Neural cell (in vitro differentiated cells): Measurements from ENCODE around the gene CLDN15. TPM values are rescaled to one million over a fixed set of nuclear protein-coding genes. Genes with fewer than 3 reads are reported as not detected.
"Not testable (repeated sequence)": the region's sequence is repeated elsewhere in the genome, so short reads cannot be mapped to it uniquely, and the experiment has no call there.

ENCODE experiments used
- H2AFZ ChIP-seq: fragments of 200-600, 300-800 bp; sonication (generic), shearing (Covaris generic); 2 replicates; pipeline ENCODE4 v1.6.0; 2014; ENCODE audit warnings: low read depth, mild to moderate bottlenecking, antibody characterized with exemption, low read length, moderate library complexity
- H3F3A ChIP-seq: fragments of 200-600 bp; shearing (Covaris generic); 2 replicates; pipeline ENCODE4 v1.6.1; 2016; ENCODE audit warnings: mild to moderate bottlenecking, moderate library complexity, mixed read lengths, antibody characterized with exemption, low read length; ENCODE audit not compliant: insufficient read depth, poor library complexity, severe bottlenecking
- H3K27ac ChIP-seq: fragments of 200-600, 300-800 bp; sonication (generic), shearing (Covaris generic); 2 replicates; pipeline ENCODE4 v1.5.1; 2014; ENCODE audit warnings: mild to moderate bottlenecking, low read length, moderate library complexity
- H3K27me3 ChIP-seq: fragments of 300-800, 200-600 bp; sonication (generic), shearing (Covaris generic); 2 replicates; pipeline ENCODE4 v1.6.0; 2014; ENCODE audit warnings: mild to moderate bottlenecking, low read depth, low read length, moderate library complexity; ENCODE audit not compliant: insufficient read depth
- H3K36me3 ChIP-seq: fragments of 300-800, 200-600 bp; sonication (generic), shearing (Covaris generic); 2 replicates; pipeline ENCODE4 v1.5.1; 2014; ENCODE audit warnings: mild to moderate bottlenecking, antibody characterized with exemption, low read length, moderate library complexity; ENCODE audit not compliant: insufficient read depth
- H3K4me2 ChIP-seq: fragments of 300-800, 200-600 bp; sonication (generic), shearing (Covaris generic); 2 replicates; pipeline ENCODE4 v1.6.0; 2014; ENCODE audit warnings: mild to moderate bottlenecking, low read length
- H3K4me3 ChIP-seq: fragments of 300-800, 200-600 bp; sonication (generic), shearing (Covaris generic); 2 replicates; pipeline ENCODE4 v1.5.1; 2014; ENCODE audit warnings: mild to moderate bottlenecking, low read length, moderate library complexity
- H3K79me2 ChIP-seq: fragments of 200-600 bp; shearing (Covaris generic); replicated peaks from 2 replicates; pipeline ENCODE4 v1.6.0; 2014; ENCODE audit warnings: mild to moderate bottlenecking, low read length, moderate library complexity; ENCODE audit not compliant: insufficient read depth
- H3K9ac ChIP-seq: fragments of 300-800, 200-600 bp; sonication (generic), shearing (Covaris generic); 2 replicates; pipeline ENCODE4 v1.6.1; 2016; ENCODE audit warnings: mild to moderate bottlenecking, low read length, mixed read lengths
- H3K9me2 ChIP-seq: fragments of 200-600 bp; shearing (Covaris generic); 2 replicates; pipeline ENCODE4 v1.6.1; 2016; ENCODE audit warnings: mild to moderate bottlenecking, low read length, mixed read lengths; ENCODE audit not compliant: insufficient read depth
- H3K9me3 ChIP-seq: fragments of 200-600, 300-800 bp; sonication (generic), shearing (Covaris generic); 2 replicates; pipeline ENCODE4 v1.6.1; 2016; ENCODE audit warnings: mild to moderate bottlenecking, mixed run types, low read length, moderate library complexity, mixed read lengths
- H4K20me1 ChIP-seq: fragments of 200-600 bp; shearing (Covaris generic); 2 replicates; pipeline ENCODE4 v1.6.1; 2016; ENCODE audit warnings: mild to moderate bottlenecking, mixed run types; ENCODE audit not compliant: insufficient read depth
- CTCF ChIP-seq: fragments of 450-650 bp; IDR thresholded peaks from 2 replicates; pipeline ENCODE4 v1.5.1; 2014; ENCODE audit warnings: antibody characterized with exemption, mild to moderate bottlenecking, moderate library complexity; ENCODE audit not compliant: poor library complexity, severe bottlenecking
- EP300 ChIP-seq: fragments of 450-650 bp; conservative IDR thresholded peaks from 2 replicates; pipeline ENCODE4 v1.6.1; 2014; ENCODE audit warnings: antibody characterized with exemption, mild to moderate bottlenecking, moderate library complexity; ENCODE audit not compliant: poor library complexity, severe bottlenecking
- EZH2 ChIP-seq: fragments of 200-600, 300-800 bp; shearing (Covaris generic), sonication (generic); IDR thresholded peaks from 2 replicates; pipeline ENCODE4 v1.6.1; 2014; ENCODE audit warnings: antibody characterized with exemption, low read length, borderline replicate concordance, mild to moderate bottlenecking; ENCODE audit not compliant: insufficient read depth, poor library complexity, severe bottlenecking
- MXI1 ChIP-seq: fragments of 450-650 bp; conservative IDR thresholded peaks from 2 replicates; pipeline ENCODE4 v1.6.1; 2014; ENCODE audit warnings: antibody characterized with exemption, mild to moderate bottlenecking; ENCODE audit not compliant: poor library complexity, severe bottlenecking
- POLR2AphosphoS5 ChIP-seq: IDR thresholded peaks from 2 replicates; pipeline ENCODE4 v1.6.1; 2012
- RAD21 ChIP-seq: fragments of 450-650 bp; conservative IDR thresholded peaks from 2 replicates; pipeline ENCODE4 v1.6.1; 2014; ENCODE audit warnings: antibody characterized with exemption, mild to moderate bottlenecking, moderate library complexity
- SMC3 ChIP-seq: fragments of 450-650 bp; conservative IDR thresholded peaks from 2 replicates; pipeline ENCODE4 v1.6.1; 2014; ENCODE audit warnings: antibody characterized with exemption, mild to moderate bottlenecking, moderate library complexity; ENCODE audit not compliant: poor library complexity
- TAF1 ChIP-seq: IDR thresholded peaks from 2 replicates; pipeline ENCODE4 v1.6.1; 2012; ENCODE audit warnings: low read depth
- polyA minus RNA-seq: library from RNA; depleted of rRNA, polyadenylated mRNA; stranded (reverse); fragments of >200 nt; gene quantifications from 2 replicates; pipeline ENCODE4 v1.2.3, GENCODE V29; 2014
- polyA plus RNA-seq: library from polyadenylated mRNA; depleted of rRNA; stranded (reverse); fragments of >200 nt; gene quantifications from 2 replicates; pipeline ENCODE4 v1.2.3, GENCODE V29; 2014
- TF ChIP-seq, protein P1 (sequence below): IDR thresholded peaks from 2 replicates; pipeline ENCODE4 v1.6.1; 2012; ENCODE audit warnings: borderline replicate concordance

The CLDN15 gene
- polyA plus RNA-seq, result 8.9 and 10.9 TPM in 2 replicates
- polyA minus RNA-seq, result 4.3 and 5.8 TPM in 2 replicates

- H4K20me1 ChIP-seq, result no peaks in the 10 kb centered on the region
- H3K9ac ChIP-seq, result no peak within 1 kb of the TSS
- H3K9me2 ChIP-seq, result no peaks in the 10 kb centered on the region
- H3K79me2 ChIP-seq, result no peaks in the 10 kb centered on the region
- TF ChIP-seq POLR2AphosphoS5 (no peak), EZH2 (no peak), TAF1 (no peak), SMC3 (no peak), CTCF (no peak), MXI1 (no peak), RAD21 (no peak), EP300 (no peak)
- TF ChIP-seq, protein P1, sequence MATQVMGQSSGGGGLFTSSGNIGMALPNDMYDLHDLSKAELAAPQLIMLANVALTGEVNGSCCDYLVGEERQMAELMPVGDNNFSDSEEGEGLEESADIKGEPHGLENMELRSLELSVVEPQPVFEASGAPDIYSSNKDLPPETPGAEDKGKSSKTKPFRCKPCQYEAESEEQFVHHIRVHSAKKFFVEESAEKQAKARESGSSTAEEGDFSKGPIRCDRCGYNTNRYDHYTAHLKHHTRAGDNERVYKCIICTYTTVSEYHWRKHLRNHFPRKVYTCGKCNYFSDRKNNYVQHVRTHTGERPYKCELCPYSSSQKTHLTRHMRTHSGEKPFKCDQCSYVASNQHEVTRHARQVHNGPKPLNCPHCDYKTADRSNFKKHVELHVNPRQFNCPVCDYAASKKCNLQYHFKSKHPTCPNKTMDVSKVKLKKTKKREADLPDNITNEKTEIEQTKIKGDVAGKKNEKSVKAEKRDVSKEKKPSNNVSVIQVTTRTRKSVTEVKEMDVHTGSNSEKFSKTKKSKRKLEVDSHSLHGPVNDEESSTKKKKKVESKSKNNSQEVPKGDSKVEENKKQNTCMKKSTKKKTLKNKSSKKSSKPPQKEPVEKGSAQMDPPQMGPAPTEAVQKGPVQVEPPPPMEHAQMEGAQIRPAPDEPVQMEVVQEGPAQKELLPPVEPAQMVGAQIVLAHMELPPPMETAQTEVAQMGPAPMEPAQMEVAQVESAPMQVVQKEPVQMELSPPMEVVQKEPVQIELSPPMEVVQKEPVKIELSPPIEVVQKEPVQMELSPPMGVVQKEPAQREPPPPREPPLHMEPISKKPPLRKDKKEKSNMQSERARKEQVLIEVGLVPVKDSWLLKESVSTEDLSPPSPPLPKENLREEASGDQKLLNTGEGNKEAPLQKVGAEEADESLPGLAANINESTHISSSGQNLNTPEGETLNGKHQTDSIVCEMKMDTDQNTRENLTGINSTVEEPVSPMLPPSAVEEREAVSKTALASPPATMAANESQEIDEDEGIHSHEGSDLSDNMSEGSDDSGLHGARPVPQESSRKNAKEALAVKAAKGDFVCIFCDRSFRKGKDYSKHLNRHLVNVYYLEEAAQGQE, result no peak
- H3K27me3 ChIP-seq, result no peaks in the 10 kb centered on the region
- H3K27ac ChIP-seq, result no peak within 1 kb of the TSS
- no peak within 1 kb of the TSS for H3K4me2 ChIP-seq
- no peaks in the 10 kb centered on the region for H3K36me3 ChIP-seq
- no peaks in the 10 kb centered on the region for H3F3A ChIP-seq
- H3K9me3 ChIP-seq, result no peaks in the 10 kb centered on the region
- H3K4me3 ChIP-seq, result no peak within 1 kb of the TSS
- H2AFZ ChIP-seq, result no peak within 1 kb of the TSS
These were observed at the start of gene CLDN15 for GRCh38 chr7:101237206-101238067. TSS of gene CLDN15 (minus strand) at chr7:101237802. CDS start at chr7:101237581, 221 bp downstream.

- no peaks in the 10 kb centered on the region for H4K20me1 ChIP-seq
- H3F3A ChIP-seq, result no peaks in the 10 kb centered on the region
- H3K4me3 ChIP-seq, result no peak overlapping the region
- H3K9ac ChIP-seq, result no peak overlapping the region
- no peaks in the 10 kb centered on the region for H3K9me2 ChIP-seq
- H3K36me3 ChIP-seq, result no peaks in the 10 kb centered on the region
- no peaks in the 10 kb centered on the region for H3K79me2 ChIP-seq
- H3K27me3 ChIP-seq, result no peaks in the 10 kb centered on the region
- no peak overlapping the region for H2AFZ ChIP-seq
- no peak overlapping the region for H3K27ac ChIP-seq
- no peaks in the 10 kb centered on the region for H3K9me3 ChIP-seq
- no peak overlapping the region for H3K4me2 ChIP-seq
- TF ChIP-seq POLR2AphosphoS5 (no peak), SMC3 (no peak), EZH2 (no peak), RAD21 (no peak), EP300 (no peak), TAF1 (no peak)
These were observed 49.4 kb upstream of the CLDN15 start for GRCh38 chr7:101287032-101287431.

DNA sequence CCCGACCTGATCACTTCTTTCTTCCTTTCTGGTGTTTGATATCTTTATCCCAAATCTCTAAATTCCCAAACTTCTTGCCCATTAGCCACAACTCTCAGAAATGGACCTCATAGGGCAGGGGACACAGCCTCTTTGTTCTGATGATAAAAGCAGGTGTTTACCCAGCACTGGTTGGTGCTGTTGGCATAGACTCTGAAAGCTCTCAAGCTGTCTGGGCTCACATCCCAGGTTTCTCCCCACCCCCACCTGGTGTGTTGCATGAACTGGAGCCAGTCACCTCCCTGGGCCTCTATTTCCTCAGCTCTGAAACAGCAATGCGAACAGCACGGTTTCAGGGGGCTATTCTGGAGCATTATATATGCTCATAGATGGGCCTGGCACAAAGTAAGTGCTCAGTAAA is 48.3 kb upstream of the CLDN15 start:
- H3K9me3 ChIP-seq, H3K36me3 ChIP-seq, H3K9me2 ChIP-seq, H3K9ac ChIP-seq, H4K20me1 ChIP-seq, H3K4me3 ChIP-seq, H3K4me2 ChIP-seq, H3K27ac ChIP-seq, H3K79me2 ChIP-seq, H3F3A ChIP-seq, H2AFZ ChIP-seq, H3K27me3 ChIP-seq: not testable (repeated sequence)
